Germinal center (tissue), 1 donor: ENCODE data around the gene IGF2R.
"Not testable (repeated sequence)": the region's sequence is repeated elsewhere in the genome, so short reads cannot be mapped to it uniquely, and the experiment has no call there.

Experiments used
- DNase-seq: peaks from one replicate; pipeline ENCODE4 v3.0.0; 2012; ENCODE audit warnings: mixed read lengths, low spot score

IGF2R gene

GRCh38 chr6:159996626-159997497, 28.0 kb downstream of the IGF2R start:
- no peak for DNase-seq

GRCh38 chr6:159997498-159998101, 28.7 kb downstream of the IGF2R start:
- DNase-seq: no peak

GRCh38 chr6:159998538-159998937, 29.7 kb downstream of the IGF2R start:
- no peak for DNase-seq

DNA sequence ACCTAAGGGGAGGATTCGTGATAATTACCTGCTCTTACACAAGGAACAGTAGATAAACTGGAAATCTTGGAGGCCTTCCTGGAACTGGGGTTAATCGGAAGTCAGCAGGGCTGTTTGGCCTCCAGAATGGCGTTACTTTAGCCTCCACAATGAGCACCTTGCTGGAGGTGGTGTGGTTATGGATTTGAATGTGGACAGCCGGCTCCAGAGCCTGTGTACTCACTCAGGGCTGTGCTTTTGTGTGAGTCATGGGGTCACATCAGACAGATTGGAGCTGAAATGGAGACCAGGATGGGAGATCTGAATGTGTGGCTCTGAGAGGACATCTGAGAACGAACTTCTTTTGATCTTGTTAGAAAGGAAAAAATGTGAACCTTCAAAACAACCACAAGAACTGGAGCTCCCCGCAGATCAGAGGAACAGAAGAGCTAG, 30.4 kb downstream of the IGF2R start:
- DNase-seq: no peak

GRCh38 chr6:160000280-160000704, 31.4 kb downstream of the IGF2R start:
- no peak for DNase-seq

- DNase-seq: not testable (repeated sequence)
Observed at GRCh38 chr6:160000893-160001427, 32.1 kb downstream of the IGF2R start.

- no peak for DNase-seq
Observed at GRCh38 chr6:160002882-160003281, 34.0 kb downstream of the IGF2R start.

DNA sequence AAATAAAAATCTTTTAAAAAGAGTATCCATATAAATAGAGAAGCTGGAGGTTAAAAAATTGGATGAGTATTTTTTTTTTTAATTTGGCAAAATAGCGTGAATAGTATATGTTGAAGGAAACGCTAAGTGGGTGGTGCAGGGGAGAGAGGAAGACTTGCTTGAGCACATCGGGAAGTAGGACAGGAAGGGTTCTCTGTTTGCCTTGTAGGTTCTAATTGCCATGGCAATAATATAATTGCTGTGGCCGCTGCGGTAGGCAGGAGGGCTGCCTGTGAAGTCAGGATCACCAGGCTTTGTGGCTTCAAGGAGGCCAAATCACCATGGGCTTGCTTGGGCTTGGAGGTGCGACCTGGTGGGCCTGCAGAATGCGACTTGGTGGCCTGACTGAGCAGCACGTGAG, 35.1 kb downstream of the IGF2R start:
- no peak for DNase-seq

GRCh38 chr6:160004419-160005175, 35.7 kb downstream of the IGF2R start:
- no peak for DNase-seq

DNA sequence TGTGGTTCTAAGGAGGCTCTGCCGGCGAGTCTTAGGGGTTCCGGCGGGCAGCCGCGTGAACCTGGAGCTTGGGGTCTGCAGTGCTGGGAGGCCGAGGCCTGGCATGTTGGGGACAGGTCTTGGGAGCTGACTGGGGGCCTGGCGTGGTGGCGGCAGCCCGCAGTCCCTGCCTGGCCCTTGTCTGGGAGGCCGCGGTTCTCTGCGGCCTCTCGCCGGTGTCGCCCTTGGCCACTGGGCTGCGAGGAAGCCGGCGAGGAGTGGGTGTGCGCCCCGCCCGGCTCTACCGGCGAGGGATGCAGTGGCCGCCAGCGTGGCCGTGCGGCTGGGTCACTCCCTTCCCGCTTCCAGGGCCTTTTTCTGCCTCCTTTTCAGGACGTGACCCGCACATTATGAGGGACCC, 36.3 kb downstream of the IGF2R start:
- DNase-seq: no peak

GRCh38 chr6:160005861-160006540, 37.1 kb downstream of the IGF2R start:
- no peak for DNase-seq

DNA sequence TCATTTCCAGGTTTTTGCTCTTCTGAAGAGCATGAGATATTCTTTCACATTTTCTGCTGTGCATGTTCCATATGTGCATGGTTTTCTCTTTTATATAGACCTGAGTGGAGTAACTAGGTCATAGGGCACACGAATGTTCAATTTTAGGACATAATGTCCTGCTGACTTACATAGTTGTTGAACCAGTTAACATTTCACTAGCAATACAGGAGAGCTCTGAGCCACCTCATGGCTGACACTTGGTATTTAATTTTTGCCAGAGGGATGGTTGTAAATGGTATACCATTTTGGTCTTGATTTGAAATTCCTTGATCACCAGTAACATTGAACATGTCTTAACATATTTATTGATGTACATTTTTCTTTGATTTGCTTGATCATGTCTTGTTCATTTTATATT, 38.3 kb downstream of the IGF2R start:
- DNase-seq: no peak

- no peak for DNase-seq
Observed at GRCh38 chr6:160007611-160008010, 38.7 kb downstream of the IGF2R start.

DNA sequence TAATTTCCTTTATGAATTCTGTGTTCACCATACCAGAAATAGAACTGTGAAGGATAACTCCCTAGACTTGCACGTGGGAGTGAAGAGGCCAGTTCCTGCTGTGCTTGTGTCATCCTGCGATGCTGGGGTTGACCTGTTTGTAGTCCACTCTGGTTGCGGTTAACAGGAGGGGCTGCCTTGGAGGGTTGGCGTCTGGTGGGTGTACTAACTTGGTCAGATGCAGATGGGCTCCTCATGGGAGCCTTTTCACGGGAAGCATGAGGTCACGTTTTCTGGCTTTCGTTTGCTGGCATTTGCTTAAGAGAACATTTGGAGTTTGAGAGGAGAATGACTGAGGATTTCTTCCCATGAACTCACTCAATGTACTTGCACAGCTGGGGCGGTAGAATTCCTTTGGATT, 41.2 kb downstream of the IGF2R start:
- DNase-seq: no peak

DNA sequence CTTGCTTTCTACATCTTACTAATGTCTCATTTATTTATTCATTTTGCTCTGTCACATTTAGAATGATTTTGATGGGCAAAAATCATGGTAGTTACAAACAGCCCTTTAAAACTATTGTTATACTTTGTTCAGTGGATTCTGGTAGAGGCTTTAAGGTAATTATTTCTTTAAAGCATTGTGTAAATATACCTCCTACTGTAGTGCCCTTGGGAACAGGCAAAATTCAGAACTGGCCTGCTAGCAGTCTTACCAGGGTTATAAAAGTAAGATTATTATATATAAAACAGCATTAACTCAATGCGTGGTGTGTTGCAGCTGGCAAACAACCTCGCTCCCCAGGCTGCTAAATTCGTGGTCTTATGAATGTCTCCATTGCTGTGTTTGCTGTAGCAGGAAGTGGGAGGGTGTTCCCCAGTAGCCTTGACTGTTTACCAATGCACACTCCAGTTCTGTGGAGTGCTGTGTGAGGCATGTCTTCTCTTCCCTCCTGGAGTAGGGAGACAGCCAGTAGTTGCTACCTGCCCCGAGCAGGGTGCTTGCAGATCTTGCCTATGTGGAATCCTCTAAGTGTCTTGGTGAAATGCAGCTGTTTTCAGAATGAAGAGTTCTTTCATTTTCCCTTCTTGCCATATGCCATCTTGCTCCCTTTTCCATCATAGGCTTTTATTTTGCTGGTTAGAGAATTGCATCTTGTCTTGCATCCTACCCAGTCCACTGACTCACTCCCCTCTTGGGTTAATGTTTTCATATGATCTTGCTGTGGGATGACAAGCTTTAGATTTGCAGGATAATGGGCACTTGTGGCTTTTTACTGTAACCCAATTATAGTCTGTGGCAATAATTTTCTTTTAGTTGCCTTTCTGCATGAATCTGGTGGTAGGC, 45.3 kb downstream of the IGF2R start:
- DNase-seq: no peak

DNA sequence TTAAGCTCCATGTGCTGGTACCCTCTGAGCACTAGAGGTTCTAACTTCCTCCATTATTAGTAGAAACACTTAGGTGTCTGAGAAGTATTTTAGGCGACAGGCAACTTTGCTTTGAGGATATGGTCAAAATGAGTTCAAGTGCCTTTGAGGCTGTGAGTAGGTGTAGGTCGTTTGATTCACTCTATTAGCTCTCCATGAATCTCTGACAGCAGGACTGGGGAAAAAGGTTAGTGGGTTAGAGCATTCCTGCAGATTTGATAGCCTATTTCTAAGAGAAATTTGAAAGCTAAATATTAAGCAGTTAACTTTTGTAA, 45.9 kb downstream of the IGF2R start:
- DNase-seq: no peak

DNA sequence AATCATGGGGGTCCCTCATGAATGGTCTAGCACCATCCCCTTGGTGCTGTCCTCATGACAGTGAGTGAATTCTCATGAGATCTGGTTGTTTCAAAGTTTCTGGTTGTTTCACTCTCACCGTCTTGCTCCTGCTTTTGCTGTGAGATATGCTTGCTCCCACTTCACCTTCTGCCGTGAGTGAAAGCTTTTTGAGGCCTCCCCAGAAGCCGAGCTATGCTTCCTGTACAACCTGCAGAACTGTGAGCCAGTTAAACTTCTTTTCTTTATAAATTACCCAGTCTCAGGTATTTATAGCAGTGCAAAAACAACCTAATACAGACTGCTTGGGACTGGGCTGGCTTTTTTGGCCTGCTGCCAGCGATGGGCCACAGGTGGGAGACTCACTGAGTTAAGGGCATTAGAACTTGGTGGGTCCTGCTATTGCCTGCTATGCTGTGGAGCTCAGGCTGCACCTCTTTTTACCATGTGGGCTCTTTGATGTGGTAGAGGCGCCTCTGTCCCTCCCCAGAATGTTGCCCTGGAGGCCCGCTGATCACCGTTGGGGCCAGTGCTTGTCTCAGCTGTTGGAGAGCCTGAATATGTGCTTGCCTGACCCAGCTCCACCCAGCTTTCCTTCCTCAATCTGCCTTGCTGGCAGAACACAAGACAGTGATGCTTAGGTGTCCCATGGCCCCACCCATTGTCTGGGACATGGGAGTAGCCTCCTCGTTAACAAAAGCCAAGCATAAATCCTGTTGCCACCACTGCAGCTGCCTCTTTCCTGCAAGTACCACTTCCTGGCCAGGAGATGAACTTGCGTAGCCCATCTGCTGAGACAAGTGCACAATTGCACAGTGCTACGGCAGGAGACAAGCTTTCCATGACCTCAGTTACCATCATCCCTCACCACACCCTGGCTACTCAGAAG, 47.1 kb downstream of the IGF2R start:
- no peak for DNase-seq

- DNase-seq: no peak
Observed at GRCh38 chr6:160022101-160022500, 53.2 kb downstream of the IGF2R start.

- no peak for DNase-seq
Observed at GRCh38 chr6:160022793-160023192, 53.9 kb downstream of the IGF2R start.

- DNase-seq: no peak
Observed at GRCh38 chr6:160024152-160024551, 55.3 kb downstream of the IGF2R start.
